PC-9 (cell line): ENCODE data around the gene TMEM164. TPM values are rescaled to one million over a fixed set of nuclear protein-coding genes. Genes with fewer than 3 reads are reported as not detected.
A peak's percentile ranks its signal among the peaks of the same experiment; 100 is the strongest.

Source experiments
- BruUV-seq: library from RNA; stranded (reverse); fragments of 400-500 nt; replicated peaks from 2 replicates; lab custom pipeline; 2021; lab: Mats Ljungman, UMichigan
- CTCF ChIA-PET: fragments of 300-600 bp; sonication (Branson Sonifier 250); formaldehyde crosslinking; loops from one replicate; lab custom pipeline; 2022; ENCODE audit warnings: antibody characterized with exemption; lab: Charles Lee
- POLR2A ChIA-PET: fragments of 300-600 bp; sonication (Branson Sonifier 250); formaldehyde crosslinking; loops from one replicate; lab custom pipeline; 2022; ENCODE audit warnings: antibody characterized with exemption; ENCODE audit not compliant: unreplicated experiment; lab: Charles Lee
- DNase-seq, 2 experiments: peaks; one replicate each; pipeline versions ENCODE4 v3.0.0 to v3.0.0-alpha.2; 2015 to 2022; ENCODE audit warnings: mixed read lengths in 1 of 2
- H2AFZ ChIP-seq: fragments of 200-600 bp; sonication (generic); 2 replicates; pipeline ENCODE4 v1.8.1; 2017; ENCODE audit warnings: antibody characterized with exemption
- H3F3A ChIP-seq: fragments of 200-600 bp; sonication (generic); 2 replicates; pipeline ENCODE4 v1.8.1; 2017; ENCODE audit warnings: antibody characterized with exemption, mild to moderate bottlenecking, low read depth; ENCODE audit not compliant: insufficient read depth
- H3K27ac ChIP-seq: fragments of 200-600 bp; sonication (generic); 2 replicates; pipeline ENCODE4 v1.6.1; 2016; ENCODE audit warnings: mixed run types
- H3K27me3 ChIP-seq: fragments of 200-600 bp; sonication (generic); 2 replicates; pipeline ENCODE4 v1.6.1; 2016; ENCODE audit warnings: low read depth, mixed run types; ENCODE audit not compliant: insufficient read depth
- H3K36me3 ChIP-seq: fragments of 200-600 bp; sonication (generic); 2 replicates; pipeline ENCODE4 v1.6.1; 2016; ENCODE audit warnings: low read depth, mixed run types
- H3K4me1 ChIP-seq: fragments of 200-600 bp; sonication (generic); replicated peaks from 2 replicates; pipeline ENCODE4 v1.6.1; 2016; ENCODE audit warnings: mixed run types; ENCODE audit not compliant: insufficient read depth
- H3K4me2 ChIP-seq: fragments of 200-600 bp; sonication (generic); 2 replicates; pipeline ENCODE4 v1.6.1; 2017; ENCODE audit warnings: mixed run types
- H3K4me3 ChIP-seq: fragments of 200-600 bp; sonication (generic); 2 replicates; pipeline ENCODE4 v1.6.1; 2016; ENCODE audit warnings: mixed run types
- H3K79me2 ChIP-seq: fragments of 200-600 bp; sonication (generic); 2 replicates; pipeline ENCODE4 v1.6.1; 2017; ENCODE audit warnings: low read depth, mixed run types
- H3K9me2 ChIP-seq: fragments of 200-600 bp; sonication (generic); 2 replicates; pipeline ENCODE4 v1.8.1; 2017; ENCODE audit warnings: mild to moderate bottlenecking; ENCODE audit not compliant: insufficient read depth
- H3K9me3 ChIP-seq: fragments of 200-600 bp; sonication (generic); 2 replicates; pipeline ENCODE4 v1.8.1; 2016; ENCODE audit warnings: low read depth; ENCODE audit not compliant: insufficient read depth
- H4K20me1 ChIP-seq: fragments of 200-600 bp; sonication (generic); 2 replicates; pipeline ENCODE4 v1.8.1; 2017; ENCODE audit not compliant: insufficient read depth
- CTCF ChIP-seq: fragments of 200-600 bp; sonication (generic); conservative IDR thresholded peaks from 2 replicates; pipeline ENCODE4 v1.6.1; 2017; ENCODE audit warnings: mixed run types, antibody characterized with exemption, mild to moderate bottlenecking, moderate library complexity
- EZH2 ChIP-seq: fragments of 200-600 bp; sonication (generic); IDR thresholded peaks from 2 replicates; pipeline ENCODE4 v1.8.0; 2017; ENCODE audit warnings: antibody characterized with exemption, low read depth
- intact Hi-C: fragments of 100-400 bp; cut with micrococcal nuclease; formaldehyde crosslinking; loops from one replicate; pipeline ENCODE4 v1.10.0; 2022; ENCODE audit not compliant: unreplicated experiment
- total RNA-seq: library from RNA; stranded (reverse); gene quantifications from 2 replicates; pipeline ENCODE4 v1.2.3, GENCODE V29; 2021

TMEM164 gene
- total RNA-seq, 1 experiment from 2014 or later, result 44.5 TPM

- Histone ChIP-seq H3K9me3 (no peaks in the 10 kb centered on the region; the same call in 1 of the 2 replicates), H3F3A (peaks cover 11% of the 10 kb centered on the region), H3K4me2 (no peak overlapping the region), H3K27ac (no peak overlapping the region), H3K4me3 (no peak overlapping the region), H3K4me1 (peaks cover 10% of the 10 kb centered on the region), H3K27me3 (no peaks in the 10 kb centered on the region), H3K9me2 (no peaks in the 10 kb centered on the region), H3K36me3 (no peaks in the 10 kb centered on the region), H3K79me2 (no peaks in the 10 kb centered on the region), H4K20me1 (no peaks in the 10 kb centered on the region), H2AFZ (no peak overlapping the region)
- intact Hi-C loops, result loop anchor here (10.0 kb wide), 1 partner anchor 509 kb away; no protein-coding TSS in a partner anchor
- POLR2A ChIA-PET, result no interaction called here
- DNase-seq, result no peak
- no peak for TF ChIP-seq EZH2
- TF ChIP-seq CTCF, result no peak
- no TSS peak for BruUV-seq
- CTCF ChIA-PET, result no interaction called here
Measured at GRCh38 chrX:110143454-110144210, 140.7 kb downstream of the TMEM164 start.

- no peak overlapping the region for H3K27ac ChIP-seq
- H3F3A ChIP-seq, result peaks cover 11% of the 10 kb centered on the region
- H3K4me2 ChIP-seq, result no peak overlapping the region
- no peaks in the 10 kb centered on the region for H4K20me1 ChIP-seq
- H3K27me3 ChIP-seq, result no peaks in the 10 kb centered on the region
- no peak for DNase-seq
- H3K79me2 ChIP-seq, result no peaks in the 10 kb centered on the region
- H2AFZ ChIP-seq, result no peak overlapping the region
- intact Hi-C loops, result loop anchor here (5.0 to 10.0 kb wide), 2 partner anchors 511 to 658 kb away; no protein-coding TSS in a partner anchor
- TF ChIP-seq CTCF (no peak), EZH2 (no peak)
- POLR2A ChIA-PET, result no interaction called here
- CTCF ChIA-PET, result interaction anchor here (0.5 to 1.7 kb wide), 2 partner anchors 270 to 288 kb away, joined by 3 to 5 read pairs; no protein-coding TSS in a partner anchor
- no peaks in the 10 kb centered on the region; the same call in 1 of the 2 replicates for H3K36me3 ChIP-seq
- H3K4me3 ChIP-seq, result no peak overlapping the region
- no peaks in the 10 kb centered on the region for H3K4me1 ChIP-seq
- H3K9me3 ChIP-seq, result no peaks in the 10 kb centered on the region
- H3K9me2 ChIP-seq, result no peaks in the 10 kb centered on the region
- BruUV-seq, result no TSS peak
Measured at GRCh38 chrX:110145311-110145710, 142.4 kb downstream of the TMEM164 start.

GRCh38 chrX:110145854-110146253, 142.9 kb downstream of the TMEM164 start:
- DNase-seq, result no peak
- Histone ChIP-seq H3K27ac (no peak overlapping the region), H3K27me3 (no peaks in the 10 kb centered on the region), H3K36me3 (no peaks in the 10 kb centered on the region; the same call in 1 of the 2 replicates), H3K4me2 (no peak overlapping the region), H3F3A (peaks cover 11% of the 10 kb centered on the region), H3K9me2 (no peaks in the 10 kb centered on the region), H3K4me3 (no peak overlapping the region), H3K9me3 (no peaks in the 10 kb centered on the region), H2AFZ (no peak overlapping the region), H3K4me1 (no peaks in the 10 kb centered on the region), H3K79me2 (no peaks in the 10 kb centered on the region), H4K20me1 (no peaks in the 10 kb centered on the region)
- BruUV-seq, result no TSS peak
- intact Hi-C loops, result loop anchor here (1.0 to 10.0 kb wide), 6 partner anchors 235 to 659 kb away; no protein-coding TSS in a partner anchor
- TF ChIP-seq EZH2, result no peak
- peak; percentile 71 for TF ChIP-seq CTCF
- CTCF ChIA-PET, result interaction anchor here (0.5 to 1.7 kb wide), 14 partner anchors 9 to 702 kb away, joined by 3 to 8 read pairs (median 4); partner anchors contain the start of gene TMEM164
- POLR2A ChIA-PET, result no interaction called here
